ENCODE measurements around the gene ESF1.

Gene ESF1

GRCh38 chr20:13715171-13715570 lies 69.5 kb downstream of the ESF1 start:
- Histone ChIP-seq H3K4me3 (ENCODE audit: severe bottlenecking) (no peak overlapping the region), H3K9me3 (ENCODE audit: severe bottlenecking) (no peaks in the 10 kb centered on the region), H3K27ac (ENCODE audit: poor library complexity, severe bottlenecking) (no peak overlapping the region), H3K27me3 (ENCODE audit: insufficient read depth, poor library complexity, severe bottlenecking) (no peaks in the 10 kb centered on the region), H3K36me3 (ENCODE audit: low read depth) (peaks cover 39% of the 10 kb centered on the region), H3K4me1 (ENCODE audit: insufficient read depth, poor library complexity, severe bottlenecking) (no peaks in the 10 kb centered on the region)
- ATAC-seq (ENCODE audit: low read depth) (no peak), DNase-seq (ENCODE audit: low spot score) (no peak)
- no peak for TF ChIP-seq CTCF (IDR thresholded peaks at IDR 0.05; ENCODE audit: poor library complexity, severe bottlenecking)

- no peaks in the 10 kb centered on the region for H3K9me3 ChIP-seq (ENCODE audit: severe bottlenecking)
- ATAC-seq (ENCODE audit: low read depth) (no peak), DNase-seq (ENCODE audit: low spot score) (no peak)
- no peaks in the 10 kb centered on the region for H3K4me1 ChIP-seq (ENCODE audit: insufficient read depth, poor library complexity, severe bottlenecking)
- H3K36me3 ChIP-seq (ENCODE audit: low read depth), result no peaks in the 10 kb centered on the region
- no peak overlapping the region for H3K4me3 ChIP-seq (ENCODE audit: severe bottlenecking)
- H3K27me3 ChIP-seq (ENCODE audit: insufficient read depth, poor library complexity, severe bottlenecking), result no peaks in the 10 kb centered on the region
- TF ChIP-seq CTCF (IDR thresholded peaks at IDR 0.05; ENCODE audit: poor library complexity, severe bottlenecking), result no peak
- no peak overlapping the region for H3K27ac ChIP-seq (ENCODE audit: poor library complexity, severe bottlenecking)
Measured at GRCh38 chr20:13708234-13708633, 76.5 kb downstream of the ESF1 start.

- no peak for TF ChIP-seq CTCF (IDR thresholded peaks at IDR 0.05; ENCODE audit: poor library complexity, severe bottlenecking)
- H3K36me3 ChIP-seq (ENCODE audit: low read depth), result no peaks in the 10 kb centered on the region
- no peak for DNase-seq (ENCODE audit: low spot score)
- no peaks in the 10 kb centered on the region for H3K9me3 ChIP-seq (ENCODE audit: severe bottlenecking)
- H3K4me1 ChIP-seq (ENCODE audit: insufficient read depth, poor library complexity, severe bottlenecking), result no peaks in the 10 kb centered on the region
- no peaks in the 10 kb centered on the region for H3K27me3 ChIP-seq (ENCODE audit: insufficient read depth, poor library complexity, severe bottlenecking)
- no peak overlapping the region for H3K27ac ChIP-seq (ENCODE audit: poor library complexity, severe bottlenecking)
- H3K4me3 ChIP-seq (ENCODE audit: severe bottlenecking), result no peak overlapping the region
- no peak for ATAC-seq (ENCODE audit: low read depth)
Measured at GRCh38 chr20:13703265-13703664, 81.5 kb downstream of the ESF1 start.

- H3K4me1 ChIP-seq (ENCODE audit: insufficient read depth, poor library complexity, severe bottlenecking), result no peaks in the 10 kb centered on the region
- no peaks in the 10 kb centered on the region for H3K27me3 ChIP-seq (ENCODE audit: insufficient read depth, poor library complexity, severe bottlenecking)
- ATAC-seq (ENCODE audit: low read depth) (no peak), DNase-seq (ENCODE audit: low spot score) (no peak)
- H3K36me3 ChIP-seq (ENCODE audit: low read depth), result no peaks in the 10 kb centered on the region
- no peak overlapping the region for H3K27ac ChIP-seq (ENCODE audit: poor library complexity, severe bottlenecking)
- no peak for TF ChIP-seq CTCF (IDR thresholded peaks at IDR 0.05; ENCODE audit: poor library complexity, severe bottlenecking)
- H3K4me3 ChIP-seq (ENCODE audit: severe bottlenecking), result no peak overlapping the region
- H3K9me3 ChIP-seq (ENCODE audit: severe bottlenecking), result no peaks in the 10 kb centered on the region
Measured at GRCh38 chr20:13701486-13701885, 83.2 kb downstream of the ESF1 start.

GRCh38 chr20:13700761-13701160 lies 84.0 kb downstream of the ESF1 start:
- Histone ChIP-seq H3K36me3 (ENCODE audit: low read depth) (no peaks in the 10 kb centered on the region), H3K4me3 (ENCODE audit: severe bottlenecking) (no peak overlapping the region), H3K27ac (ENCODE audit: poor library complexity, severe bottlenecking) (no peak overlapping the region), H3K4me1 (ENCODE audit: insufficient read depth, poor library complexity, severe bottlenecking) (no peaks in the 10 kb centered on the region), H3K27me3 (ENCODE audit: insufficient read depth, poor library complexity, severe bottlenecking) (no peaks in the 10 kb centered on the region), H3K9me3 (ENCODE audit: severe bottlenecking) (no peaks in the 10 kb centered on the region)
- DNase-seq (ENCODE audit: low spot score), result no peak
- no peak for ATAC-seq (ENCODE audit: low read depth)
- no peak for TF ChIP-seq CTCF (IDR thresholded peaks at IDR 0.05; ENCODE audit: poor library complexity, severe bottlenecking)
